H9 (cell line): ENCODE measurements around the gene ACTN1. TPM values are rescaled to one million over a fixed set of nuclear protein-coding genes. Genes with fewer than 3 reads are reported as not detected.
A peak's percentile ranks its signal among the peaks of the same experiment; 100 is the strongest.

ENCODE experiments used
- DNase-seq: peaks from one replicate; pipeline ENCODE4 v3.0.0-alpha.2; 2017
- H2AFZ ChIP-seq: one replicate; pipeline ENCODE4 v1.6.1; 2013; ENCODE audit warnings: mild to moderate bottlenecking, low read length, control low read depth, moderate library complexity
- H2AK5ac ChIP-seq: 2 replicates; pipeline ENCODE4 v1.6.1; 2013; ENCODE audit warnings: low read length, control low read depth, mixed read lengths; ENCODE audit not compliant: insufficient read length
- H2BK120ac ChIP-seq: one replicate; pipeline ENCODE4 v1.6.1; 2013; ENCODE audit warnings: low read depth, mild to moderate bottlenecking, low read length, control low read depth, inconsistent platforms; ENCODE audit not compliant: poor library complexity, severe bottlenecking
- H2BK12ac ChIP-seq: 2 replicates; pipeline ENCODE4 v1.6.1; 2013; ENCODE audit warnings: low read length, control low read depth, mixed read lengths, low read depth; ENCODE audit not compliant: insufficient read length
- H2BK15ac ChIP-seq: 2 replicates; pipeline ENCODE4 v1.6.1; 2013; ENCODE audit warnings: low read depth, low read length, control low read depth
- H2BK20ac ChIP-seq: one replicate; pipeline ENCODE4 v1.6.1; 2013; ENCODE audit warnings: low read depth, mild to moderate bottlenecking, low read length, control low read depth, inconsistent platforms; ENCODE audit not compliant: poor library complexity, severe bottlenecking
- H2BK5ac ChIP-seq: 2 replicates; pipeline ENCODE4 v1.6.1; 2013; ENCODE audit warnings: low read length, control low read depth, mixed read lengths; ENCODE audit not compliant: insufficient read length
- H3K14ac ChIP-seq: 2 replicates; pipeline ENCODE4 v1.6.1; 2013; ENCODE audit warnings: low read length, control low read depth; ENCODE audit not compliant: insufficient read depth
- H3K18ac ChIP-seq: 2 replicates; pipeline ENCODE4 v1.6.1; 2013; ENCODE audit warnings: low read depth, mild to moderate bottlenecking, mixed read lengths, low read length, control low read depth; ENCODE audit not compliant: insufficient read length
- H3K23ac ChIP-seq: 2 replicates; pipeline ENCODE4 v1.6.1; 2013; ENCODE audit warnings: low read length, control low read depth, mixed read lengths, low read depth; ENCODE audit not compliant: insufficient read length
- H3K23me2 ChIP-seq: 2 replicates; pipeline ENCODE4 v1.6.1; 2013; ENCODE audit warnings: low read depth, mild to moderate bottlenecking, mixed read lengths, low read length, control low read depth; ENCODE audit not compliant: insufficient read length, poor library complexity, severe bottlenecking
- H3K27ac ChIP-seq: 2 replicates; pipeline ENCODE4 v1.5.1; 2013; ENCODE audit warnings: low read length, control low read depth, mixed read lengths, low read depth; ENCODE audit not compliant: insufficient read length
- H3K27me3 ChIP-seq: 2 replicates; pipeline ENCODE4 v1.6.1; 2013; ENCODE audit warnings: low read length, control low read depth, inconsistent platforms; ENCODE audit not compliant: insufficient read depth
- H3K4ac ChIP-seq: 2 replicates; pipeline ENCODE4 v1.6.1; 2013; ENCODE audit warnings: low read depth, mild to moderate bottlenecking, control low read depth, inconsistent platforms, low read length, moderate library complexity
- H3K4me1 ChIP-seq: 2 replicates; pipeline ENCODE4 v1.6.1; 2013; ENCODE audit warnings: low read length, control low read depth, inconsistent platforms; ENCODE audit not compliant: insufficient read depth
- H3K4me2 ChIP-seq: 2 replicates; pipeline ENCODE4 v1.6.1; 2013; ENCODE audit warnings: low read length, control low read depth, mixed read lengths; ENCODE audit not compliant: insufficient read length, insufficient read depth
- H3K56ac ChIP-seq: 2 replicates; pipeline ENCODE4 v1.6.1; 2013; ENCODE audit warnings: low read depth, mild to moderate bottlenecking, mixed read lengths, low read length, control low read depth; ENCODE audit not compliant: insufficient read length
- H3K79me1 ChIP-seq: 2 replicates; pipeline ENCODE4 v1.6.1; 2013; ENCODE audit warnings: low read depth, mild to moderate bottlenecking, moderate library complexity, low read length, control low read depth, inconsistent platforms; ENCODE audit not compliant: insufficient read depth, poor library complexity, severe bottlenecking
- H3K79me2 ChIP-seq: 2 replicates; pipeline ENCODE4 v1.6.1; 2013; ENCODE audit warnings: low read length, control low read depth, inconsistent platforms; ENCODE audit not compliant: insufficient read depth
- H3K9ac ChIP-seq: 2 replicates; pipeline ENCODE4 v1.6.1; 2013; ENCODE audit warnings: low read length, control low read depth, mixed read lengths; ENCODE audit not compliant: insufficient read length; ENCODE audit errors: extremely low read depth
- H3K9me3 ChIP-seq: one replicate; pipeline ENCODE4 v1.6.1; 2013; ENCODE audit warnings: low read depth, low read length, inconsistent platforms; ENCODE audit not compliant: control insufficient read depth
- H3T11ph ChIP-seq: one replicate; pipeline ENCODE4 v1.6.1; 2013; ENCODE audit warnings: mild to moderate bottlenecking, low read length, control low read depth, inconsistent platforms
- H4K20me1 ChIP-seq: one replicate; pipeline ENCODE4 v1.6.1; 2013; ENCODE audit not compliant: control insufficient read depth, insufficient read length, insufficient read depth
- H4K5ac ChIP-seq: 2 replicates; pipeline ENCODE4 v1.6.1; 2013; ENCODE audit warnings: low read depth, mild to moderate bottlenecking, mixed read lengths, low read length, control low read depth; ENCODE audit not compliant: insufficient read length
- H4K8ac ChIP-seq: replicated peaks from 2 replicates; pipeline ENCODE4 v1.6.1; 2013; ENCODE audit warnings: low read length, control low read depth, mixed read lengths, low read depth; ENCODE audit not compliant: insufficient read length
- H4K91ac ChIP-seq: 2 replicates; pipeline ENCODE4 v1.6.1; 2013; ENCODE audit warnings: low read depth, mild to moderate bottlenecking, moderate library complexity, mixed read lengths, low read length, control low read depth; ENCODE audit not compliant: insufficient read length
- H3K27ac Mint-ChIP-seq, 3 experiments: 2 replicates in 2 of 3; 3 replicates in 1 of 3; pipeline ENCODE4 v1.8.0; 2020 to 2021; ENCODE audit warnings: mixed read lengths in 3 of 3, mild to moderate bottlenecking in 1 of 3, moderate library complexity in 1 of 3
- H3K27me3 Mint-ChIP-seq: 2 replicates; pipeline ENCODE4 v1.8.0; 2021; ENCODE audit warnings: low read depth, mild to moderate bottlenecking, moderate library complexity, mixed read lengths
- H3K36me3 Mint-ChIP-seq, 3 experiments: 2 replicates in 2 of 3; 3 replicates in 1 of 3; pipeline ENCODE4 v1.8.0; 2020 to 2021; ENCODE audit warnings: low read depth in 3 of 3, mixed read lengths in 3 of 3; ENCODE audit not compliant: insufficient read depth in 1 of 3
- H3K4me1 Mint-ChIP-seq, 2 experiments: 2 replicates each; pipeline ENCODE4 v1.8.0; 2020; ENCODE audit warnings: mixed read lengths in 2 of 2
- H3K4me3 Mint-ChIP-seq, 2 experiments: 2 replicates in 1 of 2; 3 replicates in 1 of 2; pipeline ENCODE4 v1.8.0; 2020 to 2021; ENCODE audit warnings: mild to moderate bottlenecking in 2 of 2, mixed read lengths in 2 of 2, moderate library complexity in 1 of 2
- H3K9me3 Mint-ChIP-seq, 2 experiments: 2 replicates in 1 of 2; 3 replicates in 1 of 2; pipeline ENCODE4 v1.8.0; 2020; ENCODE audit warnings: mild to moderate bottlenecking in 2 of 2, mixed read lengths in 2 of 2, moderate library complexity in 1 of 2
- CTCF ChIP-seq: fragments of 200-600 bp; sonication (generic); conservative IDR thresholded peaks from 3 replicates; pipeline ENCODE4 v1.8.0; 2021; ENCODE audit warnings: antibody characterized with exemption, mild to moderate bottlenecking
- WGBS: extraction: QIAGEN DNeasy Blood & Tissue Kit; methylation state at CpG from one replicate; pipeline ENCODE4 v1.1.7; 2013; ENCODE audit warnings: missing lambda C conversion rate, low lambda C conversion rate, mixed read lengths; ENCODE audit not compliant: insufficient read length; ENCODE audit errors: extremely low coverage; 5-methylcytosine and 5-hydroxymethylcytosine counted together
- total RNA-seq: library from RNA; stranded (reverse); gene quantifications from 2 replicates; pipeline ENCODE4 v1.2.1, GENCODE V29; 2021

Gene ACTN1
- total RNA-seq, 1 experiment from 2014 or later, result 219 TPM

- peaks cover 37 to 91% (median 79%) of the 10 kb centered on the region in 3 experiments; a peak in 6 of 7 replicates for H3K36me3 Mint-ChIP-seq
- H3K4me1 Mint-ChIP-seq, result no peaks in the 10 kb centered on the region
- Histone ChIP-seq H3K27me3 (no peaks in the 10 kb centered on the region), H2BK15ac (no peak overlapping the region), H3K79me1 (no peaks in the 10 kb centered on the region), H3K56ac (no peak overlapping the region), H3K14ac (no peak overlapping the region), H3K9me3 (no peaks in the 10 kb centered on the region), H4K5ac (no peak overlapping the region), H2BK120ac (no peak overlapping the region), H2BK12ac (no peak overlapping the region), H3K18ac (no peak overlapping the region), H3K27ac (no peak overlapping the region), H2AK5ac (no peak overlapping the region), H4K91ac (no peak overlapping the region), H4K20me1 (peaks cover 2% of the 10 kb centered on the region), H3T11ph (no peak overlapping the region), H2AFZ (no peak overlapping the region), H2BK5ac (no peak overlapping the region), H4K8ac (no peak overlapping the region), H3K23me2 (peaks cover 5% of the 10 kb centered on the region), H2BK20ac (no peak overlapping the region), H3K9ac (no peak overlapping the region), H3K79me2 (no peaks in the 10 kb centered on the region), H3K23ac (no peak overlapping the region), H3K4me1 (no peaks in the 10 kb centered on the region), H3K4me2 (no peak overlapping the region), H3K4ac (no peak overlapping the region)
- WGBS, result no CpG with 5 or more reads among the region's 9 CpGs
- no peaks in the 10 kb centered on the region for H3K9me3 Mint-ChIP-seq
- H3K4me3 Mint-ChIP-seq, result no peak overlapping the region
- no peak for DNase-seq
- H3K27me3 Mint-ChIP-seq, result no peaks in the 10 kb centered on the region
- H3K27ac Mint-ChIP-seq, result no peak overlapping the region
- TF ChIP-seq CTCF, result peak; percentile 60
Observed at GRCh38 chr14:68896132-68896531, 83.0 kb downstream of the ACTN1 start.
